ENCODE data around the gene NONO.

GRCh38 chrX:71315917-71316316, 32.5 kb downstream of the NONO start:
- TF ChIP-seq CTCF (IDR thresholded peaks at IDR 0.05) (no peak), ZFX (IDR thresholded peaks at IDR 0.05; ENCODE audit: borderline replicate concordance) (no peak)

All from 22Rv1 (cell line).